ENCODE measurements around the gene TET3. TPM values are rescaled to one million over a fixed set of nuclear protein-coding genes. Genes with fewer than 3 reads are reported as not detected.
A peak's percentile ranks its signal among the peaks of the same experiment; 100 is the strongest.

Gene TET3
- total RNA-seq, 2 donors from 2014 or later, result 23.5 to 26.3 TPM

GRCh38 chr2:74014813-74015212, 30.1 kb downstream of the TET3 start:
- no peak overlapping the region for H3K4me3 ChIP-seq (ENCODE audit: low read length)
- 97 to 100% methylated on average over 1 to 3 of the region's 3 CpGs for WGBS, 2 experiments (ENCODE audit: insufficient coverage in 1 of 2, insufficient read length in 1 of 2)
- Mint-ChIP-seq H3K36me3 (ENCODE audit: low read depth) (peaks cover 24% of the 10 kb centered on the region), H3K27ac (peak overlapping the region; percentile 30), H3K4me1 (peaks cover 18% of the 10 kb centered on the region), H3K9me3 (no peaks in the 10 kb centered on the region), H3K4me3 (no peak overlapping the region), H3K27me3 (ENCODE audit: insufficient read depth) (no peaks in the 10 kb centered on the region)
- H3K36me3 ChIP-seq (ENCODE audit: control insufficient read depth, insufficient read depth, low read length), result peaks cover 19% of the 10 kb centered on the region
- H3K27ac ChIP-seq (ENCODE audit: low read depth, low read length), result no peak overlapping the region
- H3K9ac ChIP-seq (ENCODE audit: extremely low read depth, low read length, poor library complexity, severe bottlenecking), result no peak overlapping the region
- no peak for DNase-seq
- TF ChIP-seq CTCF (conservative IDR thresholded peaks at IDR 0.05), result no peak
- H3K4me1 ChIP-seq (ENCODE audit: control insufficient read depth, insufficient read depth, low read length), result peaks cover 9% of the 10 kb centered on the region
- no peaks in the 10 kb centered on the region for H3K9me3 ChIP-seq (ENCODE audit: control insufficient read depth, low read length)
- no peaks in the 10 kb centered on the region for H3K27me3 ChIP-seq (ENCODE audit: control insufficient read depth, insufficient read depth, low read length, poor library complexity, severe bottlenecking)

GRCh38 chr2:74017223-74017622, 32.5 kb downstream of the TET3 start:
- no peak for DNase-seq
- Histone ChIP-seq H3K4me3 (ENCODE audit: low read length) (no peak overlapping the region), H3K9ac (ENCODE audit: extremely low read depth, low read length, poor library complexity, severe bottlenecking) (no peak overlapping the region), H3K27me3 (ENCODE audit: control insufficient read depth, insufficient read depth, low read length, poor library complexity, severe bottlenecking) (no peaks in the 10 kb centered on the region), H3K4me1 (ENCODE audit: control insufficient read depth, insufficient read depth, low read length) (peaks cover 6% of the 10 kb centered on the region), H3K36me3 (ENCODE audit: control insufficient read depth, insufficient read depth, low read length) (peaks cover 12% of the 10 kb centered on the region), H3K9me3 (ENCODE audit: control insufficient read depth, low read length) (no peaks in the 10 kb centered on the region), H3K27ac (ENCODE audit: low read depth, low read length) (no peak overlapping the region)
- H3K27me3 Mint-ChIP-seq (ENCODE audit: insufficient read depth), result no peaks in the 10 kb centered on the region
- H3K9me3 Mint-ChIP-seq, result no peaks in the 10 kb centered on the region
- 93 to 100% methylated on average over 2 to 3 of the region's 3 CpGs for WGBS, 2 experiments (ENCODE audit: insufficient coverage in 1 of 2, insufficient read length in 1 of 2)
- peaks cover 15% of the 10 kb centered on the region for H3K36me3 Mint-ChIP-seq (ENCODE audit: low read depth)
- H3K4me1 Mint-ChIP-seq, result peaks cover 29% of the 10 kb centered on the region
- H3K27ac Mint-ChIP-seq, result no peak overlapping the region
- no peak overlapping the region for H3K4me3 Mint-ChIP-seq
- no peak for TF ChIP-seq CTCF (conservative IDR thresholded peaks at IDR 0.05)

- no peak overlapping the region for H3K4me3 ChIP-seq (ENCODE audit: low read length)
- H3K4me1 Mint-ChIP-seq, result peaks cover 34% of the 10 kb centered on the region
- no peak overlapping the region for H3K27ac ChIP-seq (ENCODE audit: low read depth, low read length)
- H3K27me3 Mint-ChIP-seq (ENCODE audit: insufficient read depth), result no peaks in the 10 kb centered on the region
- no peak overlapping the region for H3K4me3 Mint-ChIP-seq
- WGBS, 2 experiments (ENCODE audit: insufficient coverage in 1 of 2, insufficient read length in 1 of 2), result 79 to 93% methylated on average over 5 of the region's 5 CpGs
- peaks cover 9% of the 10 kb centered on the region for H3K36me3 ChIP-seq (ENCODE audit: control insufficient read depth, insufficient read depth, low read length)
- H3K9ac ChIP-seq (ENCODE audit: extremely low read depth, low read length, poor library complexity, severe bottlenecking), result no peak overlapping the region
- H3K27ac Mint-ChIP-seq, result no peak overlapping the region
- peaks cover 6% of the 10 kb centered on the region for H3K4me1 ChIP-seq (ENCODE audit: control insufficient read depth, insufficient read depth, low read length)
- DNase-seq, result no peak
- no peak for TF ChIP-seq CTCF (conservative IDR thresholded peaks at IDR 0.05)
- peaks cover 10% of the 10 kb centered on the region for H3K36me3 Mint-ChIP-seq (ENCODE audit: low read depth)
- no peaks in the 10 kb centered on the region for H3K27me3 ChIP-seq (ENCODE audit: control insufficient read depth, insufficient read depth, low read length, poor library complexity, severe bottlenecking)
- H3K9me3 ChIP-seq (ENCODE audit: control insufficient read depth, low read length), result no peaks in the 10 kb centered on the region
- no peaks in the 10 kb centered on the region for H3K9me3 Mint-ChIP-seq
Observed at GRCh38 chr2:74019516-74019915, 34.8 kb downstream of the TET3 start.
